MM.1S (cell line): ENCODE data around the gene ITGB8.
A peak's percentile ranks its signal among the peaks of the same experiment; 100 is the strongest.

Experiments used
- DNase-seq: peaks from one replicate; pipeline ENCODE4 v3.0.0-alpha.2; 2015
- H2AFZ ChIP-seq: fragments of 300-600 bp; sonication (generic); 2 replicates; pipeline ENCODE4 v1.6.0; 2016; ENCODE audit warnings: antibody characterized with exemption, low read length
- H3F3A ChIP-seq: fragments of 300-600 bp; sonication (generic); 2 replicates; pipeline ENCODE4 v1.6.1; 2016; ENCODE audit warnings: mild to moderate bottlenecking, antibody characterized with exemption, low read length, moderate library complexity, mixed read lengths; ENCODE audit not compliant: insufficient read depth
- H3K27ac ChIP-seq: fragments of 300-600 bp; sonication (generic); 2 replicates; pipeline ENCODE4 v1.5.1; 2016; ENCODE audit warnings: mild to moderate bottlenecking, low read length
- H3K27me3 ChIP-seq: fragments of 300-600 bp; sonication (generic); replicated peaks from 2 replicates; pipeline ENCODE4 v1.6.0; 2016; ENCODE audit warnings: low read length; ENCODE audit not compliant: insufficient read depth
- H3K36me3 ChIP-seq: fragments of 300-600 bp; sonication (generic); replicated peaks from 2 replicates; pipeline ENCODE4 v1.6.1; 2016; ENCODE audit warnings: mild to moderate bottlenecking, low read length, mixed read lengths; ENCODE audit not compliant: insufficient read depth
- H3K4me1 ChIP-seq: fragments of 300-600 bp; sonication (generic); 2 replicates; pipeline ENCODE4 v1.6.1; 2016; ENCODE audit warnings: low read length, mixed read lengths
- H3K4me2 ChIP-seq: fragments of 300-600 bp; sonication (generic); 2 replicates; pipeline ENCODE4 v1.6.0; 2016; ENCODE audit warnings: low read depth, low read length
- H3K4me3 ChIP-seq: fragments of 300-600 bp; sonication (generic); 2 replicates; pipeline ENCODE4 v1.5.1; 2016; ENCODE audit warnings: low read length, mixed read lengths
- H3K79me2 ChIP-seq: fragments of 300-600 bp; sonication (generic); 2 replicates; pipeline ENCODE4 v1.6.1; 2016; ENCODE audit warnings: mixed run types, low read length, mixed read lengths
- H3K9ac ChIP-seq: fragments of 300-600 bp; sonication (generic); 2 replicates; pipeline ENCODE4 v1.6.1; 2016; ENCODE audit warnings: low read length, mixed read lengths
- H3K9me2 ChIP-seq: fragments of 300-600 bp; sonication (generic); replicated peaks from 2 replicates; pipeline ENCODE4 v1.6.1; 2016; ENCODE audit warnings: mild to moderate bottlenecking, low read length, mixed read lengths; ENCODE audit not compliant: insufficient read depth
- H3K9me3 ChIP-seq: fragments of 300-600 bp; sonication (generic); replicated peaks from 2 replicates; pipeline ENCODE4 v1.6.1; 2016; ENCODE audit warnings: mild to moderate bottlenecking, low read length, mixed read lengths; ENCODE audit not compliant: insufficient read depth
- H4K20me1 ChIP-seq: fragments of 300-600 bp; sonication (generic); 2 replicates; pipeline ENCODE4 v1.6.1; 2016; ENCODE audit warnings: mild to moderate bottlenecking, low read length, moderate library complexity, mixed read lengths; ENCODE audit not compliant: insufficient read depth
- CTCF ChIP-seq: fragments of 300-600 bp; sonication (generic); IDR thresholded peaks from 2 replicates; pipeline ENCODE4 v1.5.1; 2016; ENCODE audit warnings: antibody characterized with exemption, low read length, mixed read lengths
- EZH2 ChIP-seq: fragments of 300-600 bp; sonication (generic); optimal IDR thresholded peaks from 2 replicates; pipeline ENCODE3; 2017; ENCODE audit warnings: low read depth, mild to moderate bottlenecking, antibody characterized with exemption, low read length, mixed read lengths
- EZH2phosphoT487 ChIP-seq: fragments of 300-600 bp; sonication (generic); IDR thresholded peaks from 2 replicates; pipeline ENCODE4 v1.6.1; 2018; ENCODE audit warnings: antibody characterized with exemption, low read length

The ITGB8 gene

GRCh38 chr7:20326342-20326741, 4.4 kb upstream of the ITGB8 start:
- Histone ChIP-seq H3K79me2 (0 out of 2 replicates have a peak, but pooled peaks cover 5% of the 10 kb centered on the region), H3K9me2 (no peaks in the 10 kb centered on the region), H3K27me3 (no peaks in the 10 kb centered on the region), H4K20me1 (no peaks in the 10 kb centered on the region), H3K9ac (no peak overlapping the region), H3F3A (peaks cover 19% of the 10 kb centered on the region), H3K4me3 (no peak overlapping the region), H3K9me3 (no peaks in the 10 kb centered on the region), H3K4me2 (no peak overlapping the region), H3K27ac (no peak overlapping the region), H3K4me1 (peaks cover 14% of the 10 kb centered on the region), H2AFZ (no peak overlapping the region), H3K36me3 (no peaks in the 10 kb centered on the region)
- DNase-seq = no peak
- no peak for TF ChIP-seq CTCF
- no peak for TF ChIP-seq EZH2
- TF ChIP-seq EZH2phosphoT487 = no peak

- Histone ChIP-seq H3K4me2 (no peak overlapping the region), H3K4me3 (no peak overlapping the region), H3K9me3 (no peaks in the 10 kb centered on the region), H3K9ac (no peak overlapping the region), H3K4me1 (peaks cover 14% of the 10 kb centered on the region), H3F3A (peaks cover 24% of the 10 kb centered on the region), H3K79me2 (peaks cover 9% of the 10 kb centered on the region), H3K36me3 (no peaks in the 10 kb centered on the region), H2AFZ (no peak overlapping the region), H3K27me3 (no peaks in the 10 kb centered on the region), H3K9me2 (no peaks in the 10 kb centered on the region), H4K20me1 (no peaks in the 10 kb centered on the region), H3K27ac (no peak overlapping the region)
- no peak for DNase-seq
- no peak for TF ChIP-seq EZH2
- no peak for TF ChIP-seq CTCF
- no peak for TF ChIP-seq EZH2phosphoT487
Measured at GRCh38 chr7:20327055-20327454, 3.6 kb upstream of the ITGB8 start.

GRCh38 chr7:20328027-20328426, 2.7 kb upstream of the ITGB8 start:
- Histone ChIP-seq H3K79me2 (peaks cover 18% of the 10 kb centered on the region), H3K9ac (no peak overlapping the region), H3K4me2 (0 out of 2 replicates have a peak overlapping the region, but pooled peaks have one; percentile 73), H3K9me2 (no peaks in the 10 kb centered on the region), H3K9me3 (no peaks in the 10 kb centered on the region), H3K27me3 (no peaks in the 10 kb centered on the region), H3K36me3 (no peaks in the 10 kb centered on the region), H3K4me3 (no peak overlapping the region), H3K4me1 (peaks cover 14% of the 10 kb centered on the region), H2AFZ (no peak overlapping the region), H3K27ac (no peak overlapping the region), H4K20me1 (no peaks in the 10 kb centered on the region), H3F3A (peaks cover 25% of the 10 kb centered on the region)
- TF ChIP-seq EZH2phosphoT487 (no peak), EZH2 (no peak), CTCF (no peak)
- no peak for DNase-seq
